Uterus (tissue), 4 donors: ENCODE data around the gene UNCX. TPM values are rescaled to one million over a fixed set of nuclear protein-coding genes. Genes with fewer than 3 reads are reported as not detected.
A peak's percentile ranks its signal among the peaks of the same experiment; 100 is the strongest.
"Not testable (repeated sequence)": the region's sequence is repeated elsewhere in the genome, so short reads cannot be mapped to it uniquely, and the experiment has no call there.

ENCODE experiments used
- DNase-seq, 2 donors: peaks; one replicate each; pipeline ENCODE4 v3.0.0-alpha.2; 2019 to 2020
- H3K27ac ChIP-seq, 2 donors: fragments of 200-600 bp; sonication (generic); 1 replicate in 1 of 2; 2 replicates in 1 of 2; pipeline ENCODE4 v1.5.1; 2016 to 2018
- H3K27me3 ChIP-seq, 2 donors: fragments of 200-600 bp; sonication (generic); one replicate each; pipeline ENCODE4 v1.5.1; 2018 to 2019; ENCODE audit warnings: control low read depth in 1 of 2
- H3K36me3 ChIP-seq, 2 donors: fragments of 200-600 bp; sonication (generic); one replicate each; pipeline ENCODE4 v1.5.1; 2019; ENCODE audit warnings: control low read depth in 1 of 2
- H3K4me1 ChIP-seq, 2 donors: fragments of 200-600 bp; sonication (generic); one replicate each; pipeline ENCODE4 v1.5.1; 2018 to 2019; ENCODE audit warnings: control low read depth in 1 of 2
- H3K4me3 ChIP-seq, 2 donors: fragments of 200-600 bp; sonication (generic); 1 replicate in 1 of 2; 2 replicates in 1 of 2; pipeline ENCODE4 v1.5.1; 2018 to 2019; ENCODE audit warnings: mild to moderate bottlenecking in 1 of 2
- H3K9me3 ChIP-seq, 2 donors: fragments of 200-600 bp; sonication (generic); one replicate each; pipeline ENCODE4 v1.5.1; 2019; ENCODE audit warnings: control low read depth in 1 of 2
- CTCF ChIP-seq, 4 experiments: fragments of 200-600 bp in 2 of 4; fragments of 450-650 bp in 2 of 4; sonication (generic) in 2 of 4; IDR thresholded peaks; one replicate each; pipeline ENCODE4 v1.5.1; 2016 to 2019; ENCODE audit warnings: antibody characterized with exemption in 4 of 4, mild to moderate bottlenecking in 2 of 4, moderate library complexity in 1 of 4
- POLR2A ChIP-seq, 2 donors: fragments of 450-650 bp; IDR thresholded peaks; one replicate each; pipeline ENCODE4 v1.6.1; 2016; ENCODE audit warnings: antibody characterized with exemption in 2 of 2, mild to moderate bottlenecking in 1 of 2, moderate library complexity in 1 of 2
- intact Hi-C: fragments of 100-400 bp; cut with DNase I; formaldehyde crosslinking; loops from one replicate; pipeline ENCODE4 v1.15.1; 2023; ENCODE audit warnings: low total_unique reads
- total RNA-seq, 4 donors: library from RNA; depleted of rRNA in 3 of 4; stranded (reverse); fragments of >200 nt in 3 of 4; gene quantifications; one replicate each; pipeline versions ENCODE4 v1.1.0 to v1.2.4, GENCODE V29; 2014 to 2023
- donor health status: DM: yes; HTN: yes; CAD: no.

UNCX gene
- total RNA-seq, 4 donors from 2014 or later = not detected

- TF ChIP-seq CTCF (IDR thresholded peaks at IDR 0.05) = no peak
- no peak for TF ChIP-seq POLR2A (IDR thresholded peaks at IDR 0.05)
- no peak overlapping the region for H3K27ac ChIP-seq
- no peaks in the 10 kb centered on the region for H3K9me3 ChIP-seq
- H3K4me3 ChIP-seq = no peak overlapping the region
- intact Hi-C loops = no loop called here
- peaks cover 0 to 18% of the 10 kb centered on the region in 2 donors for H3K27me3 ChIP-seq
- no peak for DNase-seq
- no peaks in the 10 kb centered on the region for H3K36me3 ChIP-seq
- no peaks in the 10 kb centered on the region for H3K4me1 ChIP-seq
These were observed 40.4 kb upstream of the UNCX start for GRCh38 chr7:1192171-1192676.

DNA sequence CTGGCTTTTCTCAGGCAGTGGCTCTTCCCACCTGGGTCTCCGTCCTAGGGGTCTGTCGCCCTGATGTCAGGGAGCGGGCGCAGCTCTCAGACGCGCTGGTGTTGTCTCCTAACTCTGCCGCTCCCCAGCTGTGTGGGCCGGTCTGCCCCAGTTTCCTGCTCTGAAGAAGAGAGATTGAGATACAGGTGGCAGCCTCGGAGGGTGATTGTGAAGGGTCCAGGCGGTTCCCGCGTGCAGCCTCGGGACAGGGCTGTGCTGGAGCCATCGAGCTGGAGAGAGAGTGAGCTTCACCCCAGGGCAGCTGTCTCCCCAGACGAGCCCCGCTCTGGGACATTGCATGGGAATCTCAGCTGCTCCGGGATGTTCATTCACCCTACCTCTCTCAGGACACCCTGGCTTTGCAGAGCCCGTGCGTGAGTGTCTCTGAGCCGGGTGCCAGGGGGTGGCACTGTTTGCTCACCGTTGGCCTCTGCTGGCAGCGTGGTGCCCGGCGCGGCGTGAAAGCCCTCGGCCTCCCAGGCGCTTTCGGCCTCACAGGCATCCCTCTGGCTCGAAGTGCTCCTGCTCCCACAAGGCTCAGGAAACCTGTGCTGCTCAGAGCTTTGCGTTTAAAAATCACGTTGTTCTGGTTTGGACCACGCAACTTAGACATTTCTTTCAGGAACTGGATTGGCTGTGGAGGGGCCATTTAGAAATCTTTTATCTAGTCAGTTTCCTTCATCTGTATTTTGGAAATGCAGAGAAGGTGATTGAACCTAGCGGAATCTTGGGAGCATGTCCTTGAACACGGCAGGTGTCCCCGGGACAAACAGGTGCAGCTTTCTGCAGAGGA, 38.9 kb upstream of the UNCX start:
- Histone ChIP-seq H3K4me3 (no peak overlapping the region), H3K27ac (no peak overlapping the region), H3K4me1 (no peaks in the 10 kb centered on the region), H3K9me3 (no peaks in the 10 kb centered on the region), H3K36me3 (no peaks in the 10 kb centered on the region), H3K27me3 (peaks cover 0 to 13% of the 10 kb centered on the region in 2 donors)
- peak in 1 of 4 experiments; percentile 40 for TF ChIP-seq CTCF (IDR thresholded peaks at IDR 0.05)
- no peak for TF ChIP-seq POLR2A (IDR thresholded peaks at IDR 0.05)
- intact Hi-C loops = no loop called here
- DNase-seq = no peak

GRCh38 chr7:1196441-1196840, 36.2 kb upstream of the UNCX start:
- H3K4me3 ChIP-seq, DNase-seq, H3K36me3 ChIP-seq, H3K27ac ChIP-seq, H3K4me1 ChIP-seq, H3K9me3 ChIP-seq, intact Hi-C loops: not testable (repeated sequence)
- peaks cover 0 to 22% of the 10 kb centered on the region in 2 donors for H3K27me3 ChIP-seq

GRCh38 chr7:1196950-1197349, 35.7 kb upstream of the UNCX start:
- H3K27me3 ChIP-seq = peaks cover 0 to 22% of the 10 kb centered on the region in 2 donors
- DNase-seq = no peak
- intact Hi-C loops = no loop called here
- H3K36me3 ChIP-seq = no peaks in the 10 kb centered on the region
- no peaks in the 10 kb centered on the region for H3K4me1 ChIP-seq
- H3K27ac ChIP-seq = no peak overlapping the region
- TF ChIP-seq POLR2A (IDR thresholded peaks at IDR 0.05) = no peak
- TF ChIP-seq CTCF (IDR thresholded peaks at IDR 0.05) = no peak
- H3K9me3 ChIP-seq = no peaks in the 10 kb centered on the region
- H3K4me3 ChIP-seq = no peak overlapping the region

DNA sequence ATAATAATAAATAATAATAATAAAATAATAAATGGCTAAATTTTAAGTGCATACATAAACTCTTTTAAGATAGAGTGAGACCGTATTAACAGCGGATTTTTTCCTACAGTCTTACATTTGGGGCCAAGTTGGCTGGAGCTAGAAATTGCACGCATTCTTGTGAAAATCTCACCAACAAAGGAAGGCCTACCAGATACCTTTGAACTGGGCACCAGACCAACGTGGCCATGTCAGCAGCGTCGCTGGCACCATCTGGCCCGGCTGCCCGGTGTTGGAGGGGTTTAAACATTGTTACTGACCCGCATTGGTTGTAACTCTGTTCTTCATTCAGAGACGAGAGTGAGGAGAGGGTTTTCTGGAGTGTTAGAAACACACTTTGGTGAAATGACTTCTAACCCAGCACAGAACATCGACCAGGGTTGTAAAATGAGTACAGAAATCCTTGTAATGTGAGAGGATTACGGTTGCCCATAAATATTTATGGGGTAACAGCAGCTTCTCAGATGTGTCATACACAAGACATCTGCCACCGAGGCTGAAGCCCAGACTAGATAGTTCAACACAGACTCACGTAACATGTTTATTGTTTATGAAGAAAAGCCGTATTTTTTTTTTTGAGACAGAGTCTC, 34.6 kb upstream of the UNCX start:
- H3K4me1 ChIP-seq = no peaks in the 10 kb centered on the region
- no peak overlapping the region for H3K27ac ChIP-seq
- no peak for DNase-seq
- H3K27me3 ChIP-seq = peaks cover 0 to 18% of the 10 kb centered on the region in 2 donors
- TF ChIP-seq POLR2A (IDR thresholded peaks at IDR 0.05) (no peak), CTCF (IDR thresholded peaks at IDR 0.05) (no peak)
- H3K36me3 ChIP-seq = no peaks in the 10 kb centered on the region
- H3K4me3 ChIP-seq = no peak overlapping the region
- H3K9me3 ChIP-seq = no peaks in the 10 kb centered on the region
- intact Hi-C loops = no loop called here
